ENCODE measurements around the gene AVPR1A. TPM values are rescaled to one million over a fixed set of nuclear protein-coding genes. Genes with fewer than 3 reads are reported as not detected.

AVPR1A gene
- total RNA-seq, 4 donors from 2014 or later: 2.6 to 20.6 (median 6.9) TPM

DNA sequence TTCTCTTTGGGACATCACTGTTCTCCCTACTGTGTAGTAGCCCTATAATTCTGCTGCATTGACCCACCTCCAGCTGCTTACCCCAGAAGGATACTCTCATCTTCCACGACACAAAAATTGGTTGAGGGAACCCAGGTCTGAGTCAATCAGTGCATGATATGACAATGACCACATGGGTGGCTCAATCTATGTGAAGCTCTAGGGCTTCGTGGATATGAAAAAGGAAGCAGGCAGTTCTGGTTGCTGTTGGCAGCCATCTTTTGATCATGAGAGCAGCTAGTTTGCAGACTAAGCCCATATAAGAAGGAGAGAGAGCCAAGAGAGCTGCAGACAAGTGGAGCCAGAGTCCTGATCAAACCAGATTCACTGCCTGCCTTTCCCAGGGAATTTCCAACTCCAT lies 57.9 kb downstream of the AVPR1A start:
- WGBS, 2 donors: 76 to 82% methylated on average over 2 of the region's 2 CpGs
- intact Hi-C loops (cut with DNase I; ENCODE audit: low total_unique reads): no loop called here
- no peak overlapping the region for H3K4me3 ChIP-seq (ENCODE audit: low read depth, poor library complexity, severe bottlenecking)
- TF ChIP-seq CTCF (IDR thresholded peaks at IDR 0.05): no peak
- TF ChIP-seq POLR2A (IDR thresholded peaks at IDR 0.05): no peak
- no peak for DNase-seq (ENCODE audit: low spot score in 2 of 2)

Other genes with a start within 250 kb of the AVPR1A start
- gene PPM1H, start 216.1 kb downstream of the AVPR1A start, total RNA-seq: 1 to 10 TPM; 1.1 to 2.4 (median 1.7) TPM